Subcutaneous adipose tissue (tissue), 4 donors: Measurements from ENCODE around the gene CDK13. TPM values are rescaled to one million over a fixed set of nuclear protein-coding genes. Genes with fewer than 3 reads are reported as not detected.

Source experiments
- total RNA-seq, 4 donors: library from RNA; depleted of rRNA; stranded (reverse); fragments of >200 nt; gene quantifications; one replicate each; pipeline ENCODE4 v1.1.0, GENCODE V29; 2016
- TF ChIP-seq, protein P1 (sequence below): fragments of 450-650 bp; IDR thresholded peaks from one replicate; pipeline ENCODE4 v1.5.1; 2016; ENCODE audit warnings: low read depth, mild to moderate bottlenecking, control low read depth, antibody characterized with exemption, moderate library complexity

Gene CDK13
- total RNA-seq, 4 donors from 2014 or later: 65.6 to 81.9 (median 68.3) TPM

DNA sequence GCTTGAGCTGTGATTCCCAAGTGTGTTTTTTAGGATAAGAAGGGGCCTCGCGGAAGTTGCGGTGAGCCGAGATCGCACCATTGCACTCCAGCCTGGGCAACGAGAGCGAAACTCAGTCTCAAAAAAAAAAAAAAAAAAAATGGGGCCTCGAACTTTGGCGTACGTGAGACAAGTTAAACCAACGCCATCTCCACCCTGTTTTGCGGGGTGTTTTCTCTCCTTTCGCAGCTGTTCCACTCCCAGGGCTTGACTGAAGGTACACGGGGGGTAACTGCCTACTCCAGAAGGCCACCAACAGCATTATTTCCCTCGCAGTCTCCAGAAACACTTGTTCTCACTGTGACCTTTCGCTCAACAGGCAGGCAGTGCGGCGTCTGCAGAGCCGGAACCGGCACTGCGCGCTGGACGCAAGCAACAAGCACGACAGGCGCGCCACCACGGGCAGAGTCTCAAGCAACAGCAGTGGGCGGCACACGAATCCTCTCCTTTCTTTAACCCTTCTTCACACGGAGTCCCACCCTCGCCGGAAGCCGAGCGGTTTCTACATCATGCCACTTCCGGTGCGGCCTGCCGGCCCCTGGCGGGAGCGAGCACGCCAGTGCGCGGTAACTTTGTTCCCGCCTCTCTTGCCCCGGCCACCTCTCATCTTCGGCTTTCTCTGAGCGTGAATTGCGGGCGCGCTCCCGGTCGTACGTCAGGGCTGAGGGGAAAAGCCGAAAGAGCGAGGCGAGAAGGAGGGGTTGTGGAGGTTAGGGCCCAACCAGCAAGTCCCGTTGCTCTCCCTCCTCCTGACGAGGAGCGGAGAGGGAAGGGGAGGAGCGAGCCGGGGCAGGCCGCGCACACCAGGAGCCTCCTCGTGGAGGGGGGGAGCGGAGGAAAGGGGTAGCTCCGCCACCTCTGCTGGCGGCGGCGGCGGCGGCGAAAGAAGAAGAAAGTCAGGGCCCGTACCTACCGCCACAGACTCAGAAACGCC is 814 bp upstream of the CDK13 start:
- TF ChIP-seq, protein P1, sequence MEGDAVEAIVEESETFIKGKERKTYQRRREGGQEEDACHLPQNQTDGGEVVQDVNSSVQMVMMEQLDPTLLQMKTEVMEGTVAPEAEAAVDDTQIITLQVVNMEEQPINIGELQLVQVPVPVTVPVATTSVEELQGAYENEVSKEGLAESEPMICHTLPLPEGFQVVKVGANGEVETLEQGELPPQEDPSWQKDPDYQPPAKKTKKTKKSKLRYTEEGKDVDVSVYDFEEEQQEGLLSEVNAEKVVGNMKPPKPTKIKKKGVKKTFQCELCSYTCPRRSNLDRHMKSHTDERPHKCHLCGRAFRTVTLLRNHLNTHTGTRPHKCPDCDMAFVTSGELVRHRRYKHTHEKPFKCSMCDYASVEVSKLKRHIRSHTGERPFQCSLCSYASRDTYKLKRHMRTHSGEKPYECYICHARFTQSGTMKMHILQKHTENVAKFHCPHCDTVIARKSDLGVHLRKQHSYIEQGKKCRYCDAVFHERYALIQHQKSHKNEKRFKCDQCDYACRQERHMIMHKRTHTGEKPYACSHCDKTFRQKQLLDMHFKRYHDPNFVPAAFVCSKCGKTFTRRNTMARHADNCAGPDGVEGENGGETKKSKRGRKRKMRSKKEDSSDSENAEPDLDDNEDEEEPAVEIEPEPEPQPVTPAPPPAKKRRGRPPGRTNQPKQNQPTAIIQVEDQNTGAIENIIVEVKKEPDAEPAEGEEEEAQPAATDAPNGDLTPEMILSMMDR: no peak

DNA sequence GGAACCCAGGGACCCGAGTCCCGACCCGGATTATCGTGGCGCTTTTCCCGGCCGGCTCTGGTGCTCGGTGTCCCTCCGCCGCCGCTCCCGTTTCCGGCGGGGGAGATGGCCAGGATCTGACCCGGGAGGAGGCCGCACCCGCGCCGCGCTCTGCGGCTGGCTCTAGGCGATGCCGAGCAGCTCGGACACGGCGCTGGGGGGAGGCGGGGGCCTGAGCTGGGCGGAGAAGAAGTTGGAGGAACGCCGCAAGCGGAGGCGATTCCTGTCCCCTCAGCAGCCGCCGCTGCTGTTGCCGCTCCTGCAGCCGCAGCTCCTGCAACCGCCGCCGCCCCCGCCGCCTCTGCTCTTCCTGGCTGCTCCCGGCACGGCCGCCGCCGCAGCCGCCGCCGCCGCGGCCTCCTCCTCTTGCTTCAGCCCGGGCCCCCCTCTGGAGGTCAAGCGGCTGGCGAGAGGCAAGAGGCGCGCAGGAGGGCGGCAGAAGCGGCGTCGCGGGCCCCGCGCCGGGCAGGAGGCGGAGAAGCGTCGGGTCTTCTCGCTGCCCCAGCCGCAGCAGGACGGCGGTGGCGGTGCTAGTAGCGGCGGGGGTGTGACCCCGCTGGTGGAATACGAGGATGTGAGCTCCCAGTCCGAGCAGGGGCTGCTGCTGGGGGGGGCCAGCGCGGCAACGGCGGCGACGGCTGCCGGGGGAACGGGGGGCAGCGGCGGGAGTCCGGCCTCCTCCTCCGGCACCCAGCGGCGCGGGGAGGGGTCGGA is 593 bp downstream of the CDK13 start:
- TF ChIP-seq, protein P1: no peak

DNA sequence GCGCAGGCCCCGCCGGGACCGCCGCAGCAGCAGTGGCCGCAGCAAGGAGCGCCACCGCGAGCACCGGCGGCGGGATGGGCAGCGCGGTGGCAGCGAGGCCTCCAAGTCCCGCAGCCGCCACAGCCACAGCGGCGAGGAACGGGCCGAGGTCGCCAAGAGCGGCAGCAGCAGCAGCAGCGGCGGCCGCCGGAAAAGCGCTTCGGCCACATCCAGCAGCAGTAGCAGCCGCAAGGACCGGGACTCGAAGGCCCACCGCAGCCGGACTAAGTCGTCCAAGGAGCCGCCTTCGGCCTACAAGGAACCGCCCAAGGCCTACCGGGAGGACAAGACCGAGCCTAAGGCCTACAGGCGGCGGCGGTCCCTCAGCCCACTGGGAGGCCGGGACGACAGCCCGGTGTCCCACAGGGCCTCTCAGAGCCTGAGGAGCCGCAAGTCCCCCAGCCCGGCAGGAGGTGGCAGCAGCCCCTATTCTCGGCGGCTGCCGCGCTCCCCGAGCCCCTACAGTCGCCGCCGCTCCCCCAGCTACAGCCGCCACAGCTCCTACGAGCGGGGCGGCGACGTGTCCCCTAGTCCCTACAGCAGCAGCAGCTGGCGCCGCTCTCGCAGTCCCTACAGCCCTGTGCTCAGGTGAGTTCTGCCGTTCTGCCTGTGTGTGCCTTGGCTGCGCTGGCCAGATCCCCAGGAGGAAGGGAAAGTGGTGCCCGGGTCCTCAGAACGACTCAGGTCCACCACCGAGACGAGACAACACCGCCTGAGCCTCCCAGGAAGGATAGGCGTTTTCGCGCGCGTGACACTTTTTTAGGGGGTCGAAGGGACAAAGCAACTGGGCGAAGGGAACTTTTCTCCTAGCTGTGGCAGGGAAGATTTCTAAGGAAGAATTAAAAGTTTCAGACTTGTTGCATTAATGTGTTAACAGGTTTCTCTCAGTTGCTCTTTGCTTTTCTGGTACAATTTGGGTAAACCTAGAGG is 1.5 kb downstream of the CDK13 start:
- TF ChIP-seq, protein P1: no peak

DNA sequence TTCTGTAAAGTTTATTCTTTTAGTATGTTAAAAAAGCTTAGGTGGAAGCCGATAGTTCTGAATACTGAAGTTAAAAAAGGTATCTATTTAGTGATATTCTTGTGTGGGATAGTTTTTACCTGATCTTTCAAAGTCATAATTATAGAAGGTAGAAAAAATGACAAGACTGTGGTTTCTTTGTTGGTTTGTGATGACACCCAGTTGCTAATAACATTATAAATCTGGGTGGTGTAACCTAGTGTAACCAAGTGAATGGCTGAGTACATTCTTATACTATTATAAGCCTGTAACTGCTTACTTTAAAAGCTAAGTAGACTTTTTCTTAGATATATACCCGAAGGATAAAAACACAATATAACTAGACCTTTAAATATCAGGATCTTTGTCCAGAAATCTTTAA is 2.3 kb downstream of the CDK13 start:
- TF ChIP-seq, protein P1: no peak

DNA sequence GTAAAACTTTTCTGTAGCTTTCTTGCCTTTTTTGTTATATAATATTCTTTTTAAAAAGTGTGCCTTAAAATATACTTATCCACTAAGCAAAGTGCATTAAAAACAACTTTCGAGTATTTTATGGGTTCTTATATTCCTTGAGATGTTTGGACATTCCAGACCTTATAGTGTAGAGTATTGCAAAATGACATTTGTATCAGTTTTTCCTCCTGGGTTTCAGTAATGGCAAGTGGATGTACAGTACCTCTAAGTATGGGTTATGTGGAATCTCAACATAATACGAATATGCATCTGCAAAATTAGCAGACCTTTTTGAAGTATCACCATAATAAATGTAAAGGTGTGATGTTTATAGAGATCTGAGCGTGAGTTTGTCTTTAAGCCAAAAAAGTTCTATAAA is 2.7 kb downstream of the CDK13 start:
- TF ChIP-seq, protein P1: no peak

DNA sequence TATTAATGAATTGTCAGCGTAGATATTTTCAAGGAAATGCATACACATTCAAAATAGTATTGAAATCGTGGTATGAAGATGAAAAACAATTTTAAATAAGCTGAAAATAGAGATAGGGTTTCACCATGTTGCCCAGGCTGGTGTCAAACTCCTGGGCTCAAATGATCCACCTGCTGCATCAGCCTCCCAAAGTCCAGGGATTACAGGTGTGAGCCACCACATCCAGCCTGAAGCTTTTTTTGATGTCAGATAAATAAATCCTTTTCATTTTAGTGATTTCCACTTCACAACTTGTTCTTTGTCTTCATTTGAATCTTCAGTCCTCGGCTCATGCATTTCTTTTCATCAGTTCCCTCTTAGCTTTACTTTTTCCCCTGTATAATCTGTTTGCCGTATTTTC is 4.6 kb downstream of the CDK13 start:
- TF ChIP-seq, protein P1: no peak
